Smooth muscle cell (in vitro differentiated cells): ENCODE results near the gene GPC3. TPM values are rescaled to one million over a fixed set of nuclear protein-coding genes. Genes with fewer than 3 reads are reported as not detected.
A peak's percentile ranks its signal among the peaks of the same experiment; 100 is the strongest.

Experiments used
- DNase-seq: peaks from one replicate; lab custom pipeline; 2025; ENCODE audit not compliant: unreplicated experiment; lab: John Stamatoyannopoulos, UW
- H2AFZ ChIP-seq: fragments of 200-600 bp; sonication (generic); 2 replicates; pipeline ENCODE4 v1.6.0; 2016; ENCODE audit warnings: antibody characterized with exemption, low read depth, mild to moderate bottlenecking
- H3F3A ChIP-seq: fragments of 200-600 bp; sonication (generic); 2 replicates; pipeline ENCODE4 v1.6.0; 2017; ENCODE audit warnings: antibody characterized with exemption, low read depth
- H3K27ac ChIP-seq: fragments of 200-600 bp; sonication (generic); 2 replicates; pipeline ENCODE4 v1.5.1; 2016; ENCODE audit warnings: low read depth, mild to moderate bottlenecking
- H3K27me3 ChIP-seq: fragments of 200-600 bp; sonication (generic); 2 replicates; pipeline ENCODE4 v1.6.1; 2016; ENCODE audit warnings: low read depth, mild to moderate bottlenecking
- H3K36me3 ChIP-seq: fragments of 200-600 bp; sonication (generic); 2 replicates; pipeline ENCODE4 v1.5.1; 2016; ENCODE audit warnings: low read depth
- H3K4me1 ChIP-seq: fragments of 200-600 bp; sonication (generic); 2 replicates; pipeline ENCODE4 v1.5.1; 2016; ENCODE audit warnings: low read depth
- H3K4me2 ChIP-seq: fragments of 200-600 bp; sonication (generic); 2 replicates; pipeline ENCODE4 v1.6.0; 2016; ENCODE audit warnings: mild to moderate bottlenecking
- H3K4me3 ChIP-seq: fragments of 200-600 bp; sonication (generic); 2 replicates; pipeline ENCODE4 v1.5.1; 2016; ENCODE audit warnings: mild to moderate bottlenecking
- H3K79me2 ChIP-seq: fragments of 200-600 bp; sonication (generic); 2 replicates; pipeline ENCODE4 v1.6.0; 2016; ENCODE audit warnings: low read depth, mild to moderate bottlenecking
- H3K9ac ChIP-seq: fragments of 200-600 bp; sonication (generic); 2 replicates; pipeline ENCODE4 v1.6.0; 2016; ENCODE audit warnings: low read depth
- H3K9me3 ChIP-seq: fragments of 200-600 bp; sonication (generic); replicated peaks from 2 replicates; pipeline ENCODE4 v1.5.1; 2016; ENCODE audit warnings: low read depth
- H4K20me1 ChIP-seq: fragments of 200-600 bp; sonication (generic); 2 replicates; pipeline ENCODE4 v1.6.0; 2016; ENCODE audit warnings: low read depth
- CTCF ChIP-seq: fragments of 200-600 bp; sonication (generic); IDR thresholded peaks from 2 replicates; pipeline ENCODE4 v1.5.1; 2017; ENCODE audit warnings: borderline replicate concordance, mild to moderate bottlenecking, antibody characterized with exemption; ENCODE audit not compliant: insufficient read depth, poor library complexity, severe bottlenecking
- WGBS: methylation state at CpG from one replicate; pipeline ENCODE4 v1.1.7; 2016; ENCODE audit warnings: low lambda C conversion rate; 5-methylcytosine and 5-hydroxymethylcytosine counted together
- polyA plus RNA-seq: library from polyadenylated mRNA; unstranded; fragments of >200 nt; fragmentation: Nextera tagmentation; extraction: Ambion mirVana; gene quantifications from 2 replicates; pipeline ENCODE4 v1.2.1, GENCODE V29; 2016
- total RNA-seq: library from RNA; depleted of rRNA; stranded (reverse); fragments of >200 nt; gene quantifications from 2 replicates; pipeline ENCODE4 v1.2.3, GENCODE V29; 2014

GPC3 gene
- total and polyA plus RNA-seq, 2 experiments from 2014 or later, result 120 to 191 TPM

GRCh38 chrX:133698298-133698697 lies 287.1 kb downstream of the GPC3 start:
- H3K27ac ChIP-seq, result no peak overlapping the region
- no peaks in the 10 kb centered on the region for H3K9me3 ChIP-seq
- H3K4me2 ChIP-seq, result no peak overlapping the region
- H2AFZ ChIP-seq, result no peak overlapping the region
- no peaks in the 10 kb centered on the region for H3K27me3 ChIP-seq
- no peak overlapping the region for H3K9ac ChIP-seq
- TF ChIP-seq CTCF, result peak; percentile 20
- no peaks in the 10 kb centered on the region for H3K79me2 ChIP-seq
- H3K36me3 ChIP-seq, result no peaks in the 10 kb centered on the region
- no peaks in the 10 kb centered on the region for H3F3A ChIP-seq
- H3K4me3 ChIP-seq, result no peak overlapping the region
- no peak for DNase-seq
- no peaks in the 10 kb centered on the region for H3K4me1 ChIP-seq
- H4K20me1 ChIP-seq, result no peaks in the 10 kb centered on the region
- 23% methylated on average over 2 of the region's 2 CpGs for WGBS

- H3K4me1 ChIP-seq, result no peaks in the 10 kb centered on the region
- no peak for DNase-seq
Measured at GRCh38 chrX:133697656-133698055, 287.7 kb downstream of the GPC3 start.

GRCh38 chrX:133689997-133690599 lies 295.3 kb downstream of the GPC3 start:
- Histone ChIP-seq H3K9ac (no peak overlapping the region), H2AFZ (no peak overlapping the region), H3K79me2 (no peaks in the 10 kb centered on the region), H3K27me3 (no peaks in the 10 kb centered on the region), H3K36me3 (no peaks in the 10 kb centered on the region), H3K9me3 (no peaks in the 10 kb centered on the region), H3K4me3 (no peak overlapping the region), H4K20me1 (no peaks in the 10 kb centered on the region), H3K27ac (no peak overlapping the region), H3K4me1 (no peaks in the 10 kb centered on the region), H3K4me2 (no peak overlapping the region), H3F3A (no peaks in the 10 kb centered on the region)
- no peak for DNase-seq
- TF ChIP-seq CTCF, result no peak
- WGBS, result 73% methylated on average over 1 of the region's 1 CpG

More at GRCh38 chrX:133697656-133698055, 287.7 kb downstream of the GPC3 start:
- Histone ChIP-seq H3F3A (no peaks in the 10 kb centered on the region), H3K9me3 (no peaks in the 10 kb centered on the region), H2AFZ (no peak overlapping the region), H3K27me3 (no peaks in the 10 kb centered on the region), H3K4me3 (no peak overlapping the region), H3K9ac (no peak overlapping the region), H3K79me2 (no peaks in the 10 kb centered on the region), H4K20me1 (no peaks in the 10 kb centered on the region), H3K36me3 (no peaks in the 10 kb centered on the region), H3K4me2 (no peak overlapping the region), H3K27ac (no peak overlapping the region)
- no peak for TF ChIP-seq CTCF
- WGBS, result 60% methylated on average over 3 of the region's 3 CpGs

GRCh38 chrX:133685822-133686221 lies 299.6 kb downstream of the GPC3 start:
- H2AFZ ChIP-seq, result no peak overlapping the region
- H3K79me2 ChIP-seq, result no peaks in the 10 kb centered on the region
- H3K36me3 ChIP-seq, result no peaks in the 10 kb centered on the region
- DNase-seq, result no peak
- no peak overlapping the region for H3K9ac ChIP-seq
- H3F3A ChIP-seq, result no peaks in the 10 kb centered on the region
- TF ChIP-seq CTCF, result no peak
- no peaks in the 10 kb centered on the region for H3K27me3 ChIP-seq
- no peak overlapping the region for H3K4me2 ChIP-seq
- no peak overlapping the region for H3K4me3 ChIP-seq
- H3K9me3 ChIP-seq, result no peaks in the 10 kb centered on the region
- no peaks in the 10 kb centered on the region for H3K4me1 ChIP-seq
- 35% methylated on average over 3 of the region's 3 CpGs for WGBS
- no peak overlapping the region for H3K27ac ChIP-seq
- no peaks in the 10 kb centered on the region for H4K20me1 ChIP-seq
